SK-N-SH (cell line): ENCODE data around the gene ANP32A.

Experiments
- POLR2AphosphoS5 ChIP-seq: IDR thresholded peaks from 2 replicates; pipeline ENCODE4 v1.6.1; 2012; ENCODE audit warnings: low read depth, low read length
- RAD21 ChIP-seq: IDR thresholded peaks from 2 replicates; pipeline ENCODE4 v1.6.1; 2012; ENCODE audit warnings: mild to moderate bottlenecking, low read length
- TF ChIP-seq, protein P1 (sequence below): fragments of 200-600 bp; sonication (generic); IDR thresholded peaks from 2 replicates; pipeline ENCODE4 v1.6.1; 2017; ENCODE audit warnings: antibody characterized with exemption, mild to moderate bottlenecking, moderate library complexity

GRCh38 chr15:68798346-68799094 is 22.2 kb downstream of the ANP32A start:
- TF ChIP-seq RAD21: no peak
- no peak for TF ChIP-seq POLR2AphosphoS5
- TF ChIP-seq, protein P1, sequence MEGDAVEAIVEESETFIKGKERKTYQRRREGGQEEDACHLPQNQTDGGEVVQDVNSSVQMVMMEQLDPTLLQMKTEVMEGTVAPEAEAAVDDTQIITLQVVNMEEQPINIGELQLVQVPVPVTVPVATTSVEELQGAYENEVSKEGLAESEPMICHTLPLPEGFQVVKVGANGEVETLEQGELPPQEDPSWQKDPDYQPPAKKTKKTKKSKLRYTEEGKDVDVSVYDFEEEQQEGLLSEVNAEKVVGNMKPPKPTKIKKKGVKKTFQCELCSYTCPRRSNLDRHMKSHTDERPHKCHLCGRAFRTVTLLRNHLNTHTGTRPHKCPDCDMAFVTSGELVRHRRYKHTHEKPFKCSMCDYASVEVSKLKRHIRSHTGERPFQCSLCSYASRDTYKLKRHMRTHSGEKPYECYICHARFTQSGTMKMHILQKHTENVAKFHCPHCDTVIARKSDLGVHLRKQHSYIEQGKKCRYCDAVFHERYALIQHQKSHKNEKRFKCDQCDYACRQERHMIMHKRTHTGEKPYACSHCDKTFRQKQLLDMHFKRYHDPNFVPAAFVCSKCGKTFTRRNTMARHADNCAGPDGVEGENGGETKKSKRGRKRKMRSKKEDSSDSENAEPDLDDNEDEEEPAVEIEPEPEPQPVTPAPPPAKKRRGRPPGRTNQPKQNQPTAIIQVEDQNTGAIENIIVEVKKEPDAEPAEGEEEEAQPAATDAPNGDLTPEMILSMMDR: no peak
